ENCODE results near the gene TMEM164. TPM values are rescaled to one million over a fixed set of nuclear protein-coding genes. Genes with fewer than 3 reads are reported as not detected.

Gene TMEM164
- total RNA-seq, 2 donors from 2014 or later, result 18.0 to 20.2 TPM

DNA sequence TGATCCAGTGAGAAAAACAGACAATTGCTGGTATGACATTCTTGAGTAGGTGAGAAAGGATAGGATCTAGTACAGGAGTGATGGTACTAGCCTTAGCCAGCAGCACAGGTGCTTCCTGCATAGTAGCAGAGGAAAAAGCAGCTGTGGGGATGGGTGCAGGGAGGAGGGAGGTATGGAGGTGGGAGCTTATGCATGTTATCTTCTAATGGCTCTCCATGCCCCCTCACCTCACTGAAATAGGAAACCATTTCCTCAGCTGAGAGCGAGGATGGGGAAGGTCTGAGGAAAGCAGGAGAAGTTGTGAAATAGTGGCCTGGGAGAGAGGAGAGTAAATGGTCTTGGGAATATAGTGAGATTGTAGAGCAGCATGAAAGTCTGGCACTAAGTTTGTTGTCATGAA, 136.3 kb downstream of the TMEM164 start:
- DNase-seq (ENCODE audit: low spot score), result no peak
- TF ChIP-seq, protein P1, sequence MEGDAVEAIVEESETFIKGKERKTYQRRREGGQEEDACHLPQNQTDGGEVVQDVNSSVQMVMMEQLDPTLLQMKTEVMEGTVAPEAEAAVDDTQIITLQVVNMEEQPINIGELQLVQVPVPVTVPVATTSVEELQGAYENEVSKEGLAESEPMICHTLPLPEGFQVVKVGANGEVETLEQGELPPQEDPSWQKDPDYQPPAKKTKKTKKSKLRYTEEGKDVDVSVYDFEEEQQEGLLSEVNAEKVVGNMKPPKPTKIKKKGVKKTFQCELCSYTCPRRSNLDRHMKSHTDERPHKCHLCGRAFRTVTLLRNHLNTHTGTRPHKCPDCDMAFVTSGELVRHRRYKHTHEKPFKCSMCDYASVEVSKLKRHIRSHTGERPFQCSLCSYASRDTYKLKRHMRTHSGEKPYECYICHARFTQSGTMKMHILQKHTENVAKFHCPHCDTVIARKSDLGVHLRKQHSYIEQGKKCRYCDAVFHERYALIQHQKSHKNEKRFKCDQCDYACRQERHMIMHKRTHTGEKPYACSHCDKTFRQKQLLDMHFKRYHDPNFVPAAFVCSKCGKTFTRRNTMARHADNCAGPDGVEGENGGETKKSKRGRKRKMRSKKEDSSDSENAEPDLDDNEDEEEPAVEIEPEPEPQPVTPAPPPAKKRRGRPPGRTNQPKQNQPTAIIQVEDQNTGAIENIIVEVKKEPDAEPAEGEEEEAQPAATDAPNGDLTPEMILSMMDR (IDR thresholded peaks at IDR 0.05), result no peak
- H3K27ac ChIP-seq, result no peak overlapping the region
- no peak for ATAC-seq (ENCODE audit: insufficient number of reproducible peaks, low FRiP score, low read depth)
- H3K36me3 ChIP-seq, result no peaks in the 10 kb centered on the region
- no peaks in the 10 kb centered on the region for H3K9me3 ChIP-seq
- peaks cover 0 to 18% of the 10 kb centered on the region in 2 donors for H3K4me1 ChIP-seq (ENCODE audit: control insufficient read depth in 1 of 2, low read depth in 2 of 2)
- H3K27me3 ChIP-seq (replicated peaks; ENCODE audit: insufficient read depth), result no peaks in the 10 kb centered on the region
- H3K4me3 ChIP-seq, result no peak overlapping the region

DNA sequence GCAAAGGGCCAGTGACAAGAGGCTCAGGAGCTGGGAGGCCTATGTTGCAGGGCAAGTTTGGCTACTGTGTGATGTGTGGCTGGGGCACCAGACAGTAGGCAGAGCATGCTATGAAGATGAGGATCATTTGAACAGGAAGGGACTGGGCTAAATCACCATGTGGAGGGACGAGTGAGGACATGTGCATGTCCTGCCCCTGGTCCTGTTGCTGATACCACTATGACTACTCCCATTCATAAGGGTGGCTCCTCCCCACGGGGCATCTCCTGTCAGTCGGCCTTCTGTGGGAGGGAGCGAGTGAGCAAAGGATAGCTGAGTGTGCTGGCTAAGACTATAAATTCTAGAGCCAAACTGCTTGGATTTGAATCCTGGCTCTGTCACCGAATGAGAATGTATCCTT, 139.2 kb downstream of the TMEM164 start:
- ATAC-seq (ENCODE audit: insufficient number of reproducible peaks, low FRiP score, low read depth) (no peak), DNase-seq (ENCODE audit: low spot score) (no peak)
- Histone ChIP-seq H3K27me3 (replicated peaks; ENCODE audit: insufficient read depth) (no peaks in the 10 kb centered on the region), H3K4me1 (ENCODE audit: control insufficient read depth in 1 of 2, low read depth in 2 of 2) (peaks cover 0 to 38% of the 10 kb centered on the region in 2 donors), H3K27ac (no peak overlapping the region), H3K9me3 (no peaks in the 10 kb centered on the region), H3K4me3 (no peak overlapping the region), H3K36me3 (no peaks in the 10 kb centered on the region)
- TF ChIP-seq, protein P1 (IDR thresholded peaks at IDR 0.05), result no peak

DNA sequence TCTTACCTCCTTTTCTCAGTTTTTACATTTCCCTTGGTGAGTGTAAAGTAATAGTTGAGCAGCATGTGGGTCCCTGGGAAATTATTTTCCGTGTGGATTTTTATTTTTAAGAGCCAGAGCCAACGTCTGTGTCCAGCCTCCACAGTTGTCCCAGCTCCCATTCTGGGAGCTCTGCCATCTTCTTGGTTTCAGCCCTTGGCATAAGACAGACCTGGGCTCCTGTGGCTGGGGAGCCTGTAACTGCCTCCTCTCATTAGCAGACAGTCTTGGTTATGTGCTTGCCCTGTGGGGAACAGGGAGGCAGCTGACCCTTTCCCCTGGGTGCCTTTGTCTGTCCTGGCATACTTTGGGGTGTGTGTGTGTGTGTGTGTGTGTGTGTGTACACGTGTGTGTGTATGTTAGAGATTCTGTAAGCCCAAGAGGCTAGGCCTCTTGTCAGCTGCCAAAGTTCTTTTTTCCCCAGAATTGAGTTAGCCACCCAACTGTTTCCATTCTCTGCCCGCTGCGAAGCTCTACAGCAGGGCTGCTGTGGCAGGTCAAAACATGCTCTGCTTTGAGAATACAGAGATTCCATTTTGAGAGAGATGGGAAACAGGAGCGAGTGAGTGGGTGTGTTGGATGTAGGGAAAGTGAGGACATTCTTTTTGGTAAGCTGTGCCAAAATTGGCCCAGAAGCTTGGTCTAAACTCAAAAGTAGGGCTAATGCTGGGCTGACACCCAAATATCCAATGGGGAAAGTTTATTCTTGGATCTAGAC, 140.7 kb downstream of the TMEM164 start:
- no peak for ATAC-seq (ENCODE audit: insufficient number of reproducible peaks, low FRiP score, low read depth)
- Histone ChIP-seq H3K4me1 (ENCODE audit: control insufficient read depth in 1 of 2, low read depth in 2 of 2) (peaks cover 0 to 38% of the 10 kb centered on the region in 2 donors), H3K9me3 (no peaks in the 10 kb centered on the region), H3K27me3 (replicated peaks; ENCODE audit: insufficient read depth) (no peaks in the 10 kb centered on the region), H3K27ac (peak overlapping the region; percentile 74 to 77), H3K36me3 (no peaks in the 10 kb centered on the region), H3K4me3 (no peak overlapping the region)
- TF ChIP-seq, protein P1 (IDR thresholded peaks at IDR 0.05), result no peak
- DNase-seq (ENCODE audit: low spot score), result no peak

DNA sequence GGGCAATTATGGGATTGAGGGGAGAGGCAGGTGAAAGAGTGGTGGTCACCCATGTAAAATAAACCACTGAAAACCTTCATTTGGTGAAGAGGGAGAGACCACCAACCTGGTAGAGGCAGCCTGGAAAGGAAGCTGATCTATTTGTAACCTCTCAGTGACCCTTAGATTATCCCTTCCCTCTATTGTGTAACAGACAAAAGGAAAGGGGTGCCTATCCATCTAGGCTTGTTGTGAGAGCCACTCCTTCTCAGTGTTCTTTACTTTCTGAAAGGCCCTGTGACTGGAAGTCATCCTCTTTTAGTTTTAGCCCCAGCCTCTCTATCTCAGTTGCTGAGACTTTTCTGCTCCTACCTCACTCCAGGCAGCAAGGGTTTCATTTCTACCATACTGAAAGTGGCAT, 142.4 kb downstream of the TMEM164 start:
- no peak for DNase-seq (ENCODE audit: low spot score)
- Histone ChIP-seq H3K27ac (peak overlapping the region; percentile 74 to 77), H3K4me1 (ENCODE audit: control insufficient read depth in 1 of 2, low read depth in 2 of 2) (peaks cover 0 to 38% of the 10 kb centered on the region in 2 donors), H3K36me3 (no peaks in the 10 kb centered on the region), H3K9me3 (no peaks in the 10 kb centered on the region), H3K4me3 (no peak overlapping the region), H3K27me3 (replicated peaks; ENCODE audit: insufficient read depth) (no peaks in the 10 kb centered on the region)
- ATAC-seq (ENCODE audit: insufficient number of reproducible peaks, low FRiP score, low read depth), result no peak
- TF ChIP-seq, protein P1 (IDR thresholded peaks at IDR 0.05), result no peak

DNA sequence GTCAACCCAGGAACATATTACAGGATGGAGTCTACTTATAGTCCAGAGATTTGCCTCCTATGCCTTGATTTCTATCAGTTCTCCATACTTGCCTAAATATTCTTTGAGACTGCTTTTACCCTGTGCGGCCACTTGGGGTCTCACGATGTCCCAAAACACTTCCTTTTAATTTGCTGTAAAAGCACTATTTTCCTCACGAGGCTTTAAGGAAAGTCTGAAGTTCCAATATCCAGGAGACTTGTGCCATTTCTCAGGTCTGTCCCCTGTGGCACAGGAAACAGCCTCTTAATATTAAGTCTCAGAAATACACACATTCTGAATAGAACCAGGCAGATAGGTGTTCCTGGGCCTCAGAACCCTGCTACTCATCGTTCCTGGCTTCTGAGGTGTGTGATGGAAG, 142.9 kb downstream of the TMEM164 start:
- Histone ChIP-seq H3K36me3 (no peaks in the 10 kb centered on the region), H3K27me3 (replicated peaks; ENCODE audit: insufficient read depth) (no peaks in the 10 kb centered on the region), H3K4me3 (no peak overlapping the region), H3K9me3 (no peaks in the 10 kb centered on the region), H3K4me1 (ENCODE audit: control insufficient read depth in 1 of 2, low read depth in 2 of 2) (peaks cover 0 to 38% of the 10 kb centered on the region in 2 donors), H3K27ac (peak overlapping the region in 1 of 2 donors; percentile 77)
- ATAC-seq (ENCODE audit: insufficient number of reproducible peaks, low FRiP score, low read depth) (no peak), DNase-seq (ENCODE audit: low spot score) (no peak)
- TF ChIP-seq, protein P1 (IDR thresholded peaks at IDR 0.05), result peak; percentile 35

All from thoracic aorta (tissue), 2 donors.